Stomach (tissue), 4 donors: Measurements from ENCODE around the gene TCL1B.

Source experiments
- CTCF ChIP-seq, 7 experiments: fragments of 450-650 bp in 4 of 7; fragments of 200-600 bp in 3 of 7; sonication (generic) in 3 of 7; IDR thresholded peaks; one replicate each; pipeline ENCODE4 v1.5.1; 2016 to 2019; ENCODE audit warnings: antibody characterized with exemption in 7 of 7, control low read depth in 2 of 7, mild to moderate bottlenecking in 1 of 7
- EP300 ChIP-seq: sonication (generic); formaldehyde crosslinking; IDR thresholded peaks from one replicate; pipeline ENCODE4 v1.6.1; 2017; ENCODE audit warnings: antibody characterized with exemption
- POLR2A ChIP-seq, 4 donors: fragments of 450-650 bp; IDR thresholded peaks; one replicate each; pipeline ENCODE4 v1.6.1; 2016; ENCODE audit warnings: antibody characterized with exemption in 4 of 4, control low read depth in 2 of 4, mild to moderate bottlenecking in 1 of 4, moderate library complexity in 1 of 4
- POLR2AphosphoS5 ChIP-seq, 3 donors: sonication (generic); formaldehyde crosslinking; IDR thresholded peaks; one replicate each; pipeline ENCODE4 v1.6.1; 2016; ENCODE audit warnings: antibody characterized with exemption in 3 of 3

DNA sequence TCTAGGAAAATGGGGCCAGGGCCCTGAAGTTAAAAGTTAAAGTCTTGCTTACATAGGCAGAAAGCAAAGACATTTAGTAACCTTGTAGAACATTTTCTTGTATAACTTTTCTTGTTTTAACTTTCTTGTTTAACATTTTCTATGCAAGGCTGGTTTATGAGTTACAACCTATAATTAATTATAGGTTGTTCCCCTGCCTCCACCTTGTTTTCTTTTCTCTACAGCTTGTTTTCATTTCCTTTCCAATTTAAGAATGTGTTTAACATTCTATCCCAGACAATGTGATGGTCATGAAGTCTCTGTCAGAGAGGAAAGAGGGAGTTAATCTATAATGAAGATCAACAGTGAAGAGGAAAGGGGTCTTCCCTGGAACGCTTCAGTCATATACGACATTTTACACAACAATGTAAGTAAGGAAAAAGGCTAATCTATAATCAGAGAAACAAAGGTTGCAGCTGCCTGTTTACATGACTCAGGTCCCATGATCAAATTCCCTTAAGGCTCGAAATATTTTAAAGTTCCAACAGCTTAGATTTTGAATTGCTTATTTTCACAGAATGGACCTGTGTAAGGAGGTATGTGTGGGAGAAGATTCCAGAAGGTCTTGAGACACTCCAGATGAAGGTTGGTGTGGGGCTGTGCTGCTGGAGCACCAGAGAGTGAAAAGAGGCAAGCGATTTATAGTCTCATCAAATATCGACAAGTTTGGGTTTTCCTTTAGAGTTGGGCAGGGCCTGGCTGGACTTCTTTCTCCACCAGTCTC is 34.2 kb upstream of the TCL1B start:
- TF ChIP-seq CTCF (IDR thresholded peaks at IDR 0.05), result no peak
- no peak for TF ChIP-seq POLR2AphosphoS5 (IDR thresholded peaks at IDR 0.05)
- TF ChIP-seq EP300, result no peak
- TF ChIP-seq POLR2A (IDR thresholded peaks at IDR 0.05), result no peak
